ENCODE data around the gene MSH3.

MSH3 gene

GRCh38 chr5:80701597-80701996 lies 47.1 kb downstream of the MSH3 start:
- no peak for DNase-seq (ENCODE audit: low spot score)
- no peak for TF ChIP-seq CTCF (IDR thresholded peaks at IDR 0.05; ENCODE audit: extremely low read depth, insufficient read depth, missing control alignments)
- in situ Hi-C loops (cut with MboI; ENCODE audit: low pct_unique_long_range_greater_than_20kb, low sequenced_read_pairs, unreplicated experiment), result no loop called here

- in situ Hi-C loops (cut with MboI; ENCODE audit: low pct_unique_long_range_greater_than_20kb, low sequenced_read_pairs, unreplicated experiment), result no loop called here
- DNase-seq (ENCODE audit: low spot score), result no peak
Measured at GRCh38 chr5:80703291-80703690, 48.8 kb downstream of the MSH3 start.

GRCh38 chr5:80703747-80704146 lies 49.3 kb downstream of the MSH3 start:
- in situ Hi-C loops (cut with MboI; ENCODE audit: low pct_unique_long_range_greater_than_20kb, low sequenced_read_pairs, unreplicated experiment), result no loop called here
- no peak for TF ChIP-seq CTCF (IDR thresholded peaks at IDR 0.05; ENCODE audit: extremely low read depth, insufficient read depth, missing control alignments)
- no peak for DNase-seq (ENCODE audit: low spot score)

More at GRCh38 chr5:80703291-80703690, 48.8 kb downstream of the MSH3 start:
- no peak for TF ChIP-seq CTCF (IDR thresholded peaks at IDR 0.05; ENCODE audit: extremely low read depth, insufficient read depth, missing control alignments)

GRCh38 chr5:80704221-80704620 lies 49.8 kb downstream of the MSH3 start:
- TF ChIP-seq CTCF (IDR thresholded peaks at IDR 0.05; ENCODE audit: extremely low read depth, insufficient read depth, missing control alignments), result no peak
- in situ Hi-C loops (cut with MboI; ENCODE audit: low pct_unique_long_range_greater_than_20kb, low sequenced_read_pairs, unreplicated experiment), result no loop called here
- DNase-seq (ENCODE audit: low spot score), result no peak

- DNase-seq (ENCODE audit: low spot score), result no peak
- TF ChIP-seq CTCF (IDR thresholded peaks at IDR 0.05; ENCODE audit: extremely low read depth, insufficient read depth, missing control alignments), result no peak
- in situ Hi-C loops (cut with MboI; ENCODE audit: low pct_unique_long_range_greater_than_20kb, low sequenced_read_pairs, unreplicated experiment), result no loop called here
Measured at GRCh38 chr5:80705216-80705769, 50.8 kb downstream of the MSH3 start.

GRCh38 chr5:80705801-80706200 lies 51.3 kb downstream of the MSH3 start:
- in situ Hi-C loops (cut with MboI; ENCODE audit: low pct_unique_long_range_greater_than_20kb, low sequenced_read_pairs, unreplicated experiment), result no loop called here
- no peak for DNase-seq (ENCODE audit: low spot score)
- TF ChIP-seq CTCF (IDR thresholded peaks at IDR 0.05; ENCODE audit: extremely low read depth, insufficient read depth, missing control alignments), result no peak
